Ectodermal cell (in vitro differentiated cells): ENCODE results near the gene EXOC3L2.
A peak's percentile ranks its signal among the peaks of the same experiment; 100 is the strongest.

Experiments
- H3K27ac ChIP-seq: 2 replicates; pipeline ENCODE4 v1.7.0; 2013; ENCODE audit warnings: mild to moderate bottlenecking, low read depth, low read length; ENCODE audit not compliant: insufficient read depth, poor library complexity, severe bottlenecking
- H3K27me3 ChIP-seq: 2 replicates; pipeline ENCODE4 v1.7.0; 2013; ENCODE audit warnings: mild to moderate bottlenecking, low read length; ENCODE audit not compliant: insufficient read depth, control insufficient read depth, poor library complexity, severe bottlenecking
- H3K36me3 ChIP-seq: one replicate; pipeline ENCODE4 v1.7.0; 2013; ENCODE audit warnings: low read length; ENCODE audit not compliant: control insufficient read depth, insufficient read depth
- H3K4me1 ChIP-seq: one replicate; pipeline ENCODE4 v1.7.0; 2013; ENCODE audit warnings: low read length; ENCODE audit not compliant: control insufficient read depth, insufficient read depth
- H3K4me3 ChIP-seq: 2 replicates; pipeline ENCODE4 v1.7.0; 2013; ENCODE audit warnings: low read depth, low read length, control low read depth; ENCODE audit not compliant: insufficient read depth
- H3K9me3 ChIP-seq: 2 replicates; pipeline ENCODE4 v1.7.0; 2013; ENCODE audit warnings: mild to moderate bottlenecking, low read length, moderate library complexity; ENCODE audit not compliant: control insufficient read depth
- WGBS, 2 experiments: methylation state at CpG; one replicate each; pipeline ENCODE4 v1.1.7; 2013; ENCODE audit warnings: missing lambda C conversion rate in 2 of 2; 5-methylcytosine and 5-hydroxymethylcytosine counted together

The EXOC3L2 gene

DNA sequence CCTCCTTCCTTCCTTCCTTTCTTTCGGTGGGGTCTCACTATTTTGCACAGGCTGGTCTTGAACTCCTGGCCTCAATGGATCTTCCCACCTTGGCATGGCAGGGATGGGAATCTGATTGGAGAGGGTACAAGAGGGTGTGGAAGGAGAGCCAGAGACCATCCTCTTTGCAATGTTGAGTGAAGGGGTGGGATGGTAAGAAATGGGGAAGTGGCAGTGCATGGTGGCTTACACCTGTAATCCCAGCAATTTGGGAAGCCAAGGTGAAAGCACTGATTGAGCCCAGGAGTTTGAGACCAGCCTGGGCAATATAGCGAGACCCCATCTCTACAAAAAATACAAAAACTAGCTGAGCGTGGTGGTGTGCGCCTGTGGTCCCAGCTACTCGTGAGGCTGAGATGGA is 61.1 kb downstream of the EXOC3L2 start:
- H3K9me3 ChIP-seq, result no peaks in the 10 kb centered on the region
- 88 to 95% methylated on average over 5 of the region's 5 CpGs for WGBS, 2 experiments
- peaks cover 6% of the 10 kb centered on the region for H3K4me1 ChIP-seq

DNA sequence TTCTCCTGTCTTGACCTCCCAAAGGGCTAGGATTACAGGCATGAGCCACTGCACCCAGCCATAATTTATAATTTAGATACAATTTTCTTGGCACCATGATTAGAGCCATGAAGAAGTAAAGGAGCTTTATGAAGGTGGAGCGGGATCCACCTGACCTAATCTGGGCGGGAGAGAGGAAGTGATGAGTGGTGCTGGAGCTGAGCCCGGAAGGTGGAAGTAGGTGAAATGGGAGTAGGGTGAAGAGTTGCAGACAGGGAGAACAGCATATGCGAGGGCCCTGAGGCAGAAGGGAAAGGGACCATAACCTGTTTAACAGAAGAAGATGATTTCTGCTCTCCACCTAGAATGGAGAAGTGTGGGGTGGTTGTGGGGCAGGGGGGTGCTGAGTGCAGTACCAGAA is 62.4 kb downstream of the EXOC3L2 start:
- Histone ChIP-seq H3K9me3 (no peaks in the 10 kb centered on the region), H3K27me3 (peaks cover 9% of the 10 kb centered on the region), H3K4me1 (peaks cover 6% of the 10 kb centered on the region), H3K36me3 (no peaks in the 10 kb centered on the region), H3K4me3 (no peak overlapping the region), H3K27ac (no peak overlapping the region)
- WGBS, 2 experiments, result 92% methylated on average over 4 of the region's 4 CpGs

More for the DNA sequence above, 61.1 kb downstream of the EXOC3L2 start:
- Histone ChIP-seq H3K27ac (no peak overlapping the region), H3K36me3 (no peaks in the 10 kb centered on the region), H3K27me3 (peaks cover 9% of the 10 kb centered on the region), H3K4me3 (no peak overlapping the region)

DNA sequence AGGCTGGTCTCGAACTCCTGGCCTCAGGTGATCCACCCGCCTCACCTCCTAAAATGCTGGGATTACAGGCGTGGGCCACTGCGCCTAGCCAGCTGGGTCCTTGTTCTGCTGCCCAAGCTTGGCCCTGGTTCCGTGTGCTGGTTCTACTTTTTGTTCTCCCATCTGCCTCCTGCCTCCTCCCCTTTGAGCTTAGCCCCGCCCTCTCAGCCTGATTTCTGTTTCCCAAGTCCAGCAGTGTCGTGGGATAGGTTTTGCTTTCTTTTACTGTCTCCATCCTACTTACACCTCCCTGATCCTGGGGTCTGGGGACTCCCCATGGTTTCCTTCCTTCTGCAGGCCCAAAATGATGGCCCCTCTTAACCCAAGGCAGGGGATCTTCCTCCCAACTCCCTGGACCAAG is 64.3 kb downstream of the EXOC3L2 start:
- H3K36me3 ChIP-seq, result no peaks in the 10 kb centered on the region
- 89% methylated on average over 7 of the region's 7 CpGs for WGBS, 2 experiments

DNA sequence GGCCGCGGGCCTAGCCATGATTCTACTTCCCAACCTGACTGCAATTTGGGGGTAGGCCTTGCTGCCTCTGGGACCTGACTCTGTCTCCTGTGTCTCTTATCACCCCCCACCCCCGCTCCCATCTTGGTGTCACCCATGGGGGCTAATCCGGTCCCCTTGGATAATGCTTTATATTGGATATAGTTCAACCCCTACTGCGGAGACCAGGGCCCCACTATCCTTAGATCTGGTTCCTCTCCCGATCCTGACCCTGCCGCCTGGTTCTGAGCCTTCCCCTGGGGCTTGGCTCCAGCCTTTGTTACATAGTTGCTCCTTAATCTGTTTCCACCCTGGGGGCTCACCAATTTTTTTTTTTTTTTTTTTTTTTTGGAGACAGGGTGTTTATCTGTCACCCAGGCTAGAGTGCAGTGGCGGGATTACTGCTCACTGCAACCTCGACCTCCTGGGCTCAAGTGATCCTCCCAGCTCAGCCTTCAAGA is 65.3 kb downstream of the EXOC3L2 start:
- no peak overlapping the region for H3K27ac ChIP-seq
- no peaks in the 10 kb centered on the region for H3K36me3 ChIP-seq
- WGBS, 2 experiments, result 68 to 70% methylated on average over 9 of the region's 9 CpGs
- H3K9me3 ChIP-seq, result no peaks in the 10 kb centered on the region
- H3K4me1 ChIP-seq, result peaks cover 6% of the 10 kb centered on the region
- peaks cover 9% of the 10 kb centered on the region for H3K27me3 ChIP-seq
- peak overlapping the region; percentile 73 for H3K4me3 ChIP-seq

More for the DNA sequence above, 64.3 kb downstream of the EXOC3L2 start:
- H3K27ac ChIP-seq, result no peak overlapping the region
- H3K4me3 ChIP-seq, result no peak overlapping the region
- H3K27me3 ChIP-seq, result peaks cover 9% of the 10 kb centered on the region
- H3K4me1 ChIP-seq, result peaks cover 6% of the 10 kb centered on the region
- H3K9me3 ChIP-seq, result no peaks in the 10 kb centered on the region

DNA sequence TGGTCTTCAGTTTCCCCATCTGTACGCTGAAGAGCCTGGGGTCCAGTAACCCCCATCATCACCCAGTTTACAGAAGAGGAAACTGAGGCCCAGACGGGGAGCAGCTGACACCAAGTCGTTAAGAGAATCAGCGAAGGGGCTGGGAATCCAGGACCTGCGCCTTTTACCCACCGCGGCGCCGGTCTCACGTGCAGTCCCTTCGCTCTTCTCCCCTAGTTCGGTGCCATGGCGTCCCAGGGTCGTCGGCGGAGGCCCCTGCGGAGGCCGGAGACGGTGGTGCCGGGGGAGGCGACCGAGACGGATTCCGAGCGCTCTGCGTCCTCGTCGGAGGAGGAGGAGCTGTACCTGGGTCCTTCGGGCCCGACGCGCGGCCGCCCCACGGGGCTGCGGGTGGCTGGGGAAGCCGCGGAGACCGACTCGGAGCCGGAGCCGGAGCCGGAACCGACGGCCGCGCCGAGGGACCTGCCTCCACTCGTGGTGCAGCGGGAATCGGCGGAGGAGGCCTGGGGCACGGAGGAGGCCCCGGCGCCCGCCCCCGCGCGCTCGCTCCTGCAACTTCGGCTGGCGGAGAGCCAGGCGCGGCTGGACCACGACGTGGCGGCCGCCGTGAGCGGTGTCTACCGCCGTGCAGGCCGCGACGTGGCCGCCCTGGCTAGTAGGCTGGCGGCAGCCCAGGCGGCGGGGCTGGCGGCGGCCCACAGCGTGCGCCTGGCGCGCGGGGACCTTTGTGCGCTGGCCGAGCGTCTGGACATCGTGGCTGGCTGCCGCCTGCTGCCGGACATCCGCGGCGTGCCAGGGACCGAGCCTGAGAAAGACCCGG is 65.9 kb downstream of the EXOC3L2 start:
- H3K9me3 ChIP-seq, result no peaks in the 10 kb centered on the region
- H3K4me3 ChIP-seq, result peak overlapping the region; percentile 73
- no peaks in the 10 kb centered on the region for H3K36me3 ChIP-seq
- H3K27ac ChIP-seq, result no peak overlapping the region
- H3K4me1 ChIP-seq, result peaks cover 6% of the 10 kb centered on the region
- 3% methylated on average over 97 of the region's 97 CpGs for WGBS, 2 experiments
- peaks cover 9% of the 10 kb centered on the region for H3K27me3 ChIP-seq

DNA sequence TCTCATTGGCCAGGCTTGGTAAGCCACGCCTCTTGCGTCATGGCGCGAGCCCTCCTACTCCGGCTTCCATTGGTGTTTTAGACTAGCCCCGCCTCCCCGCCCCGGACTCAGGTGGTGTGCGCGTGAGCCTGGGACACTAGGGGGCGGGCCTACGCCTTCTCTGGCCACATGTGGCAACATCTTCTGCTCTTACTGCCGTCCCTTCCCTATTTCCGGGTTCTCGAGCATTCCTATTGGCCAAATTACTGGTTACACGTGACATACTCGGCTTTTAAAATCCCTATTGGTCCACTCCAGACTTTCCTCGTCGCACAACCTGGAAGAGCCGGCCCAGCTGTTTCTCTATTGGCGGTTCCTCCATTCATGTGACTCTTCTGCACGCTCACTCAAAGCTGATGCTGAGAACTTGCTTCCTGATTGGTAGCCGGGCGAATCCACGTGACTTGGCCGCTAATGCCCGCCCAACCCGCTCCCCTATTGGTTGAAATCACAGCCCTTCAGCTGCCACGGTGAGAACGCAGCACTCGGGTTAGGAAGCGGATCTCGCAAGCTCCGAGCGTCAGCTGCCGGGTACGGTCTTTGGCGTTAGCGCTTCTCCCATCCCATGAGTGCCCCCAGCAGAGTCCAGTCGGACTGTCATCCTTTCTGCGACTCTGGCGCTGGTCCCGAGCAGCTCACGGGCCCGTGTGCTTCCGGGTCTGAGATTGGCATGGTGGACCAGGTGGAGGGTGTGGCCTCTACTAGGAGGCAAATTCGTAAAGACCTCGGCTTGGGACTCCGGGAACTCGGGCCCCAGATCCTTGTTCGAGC is 66.7 kb downstream of the EXOC3L2 start, which contains the start of gene BLOC1S3:
Gene BLOC1S3, plus strand, starts transcription at position 523 of the 810 bp plus-strand sequence. CDS start 513 bp downstream, outside the sequence.
- no peaks in the 10 kb centered on the region for H3K36me3 ChIP-seq
- peaks cover 6% of the 10 kb centered on the region for H3K4me1 ChIP-seq
- no peaks in the 10 kb centered on the region for H3K9me3 ChIP-seq
- peaks cover 9% of the 10 kb centered on the region for H3K27me3 ChIP-seq
- peak within 1 kb of the TSS; percentile 41 for H3K27ac ChIP-seq
- 0% methylated on average over 51 of the region's 51 CpGs for WGBS, 2 experiments
- peak within 1 kb of the TSS; percentile 87 for H3K4me3 ChIP-seq

DNA sequence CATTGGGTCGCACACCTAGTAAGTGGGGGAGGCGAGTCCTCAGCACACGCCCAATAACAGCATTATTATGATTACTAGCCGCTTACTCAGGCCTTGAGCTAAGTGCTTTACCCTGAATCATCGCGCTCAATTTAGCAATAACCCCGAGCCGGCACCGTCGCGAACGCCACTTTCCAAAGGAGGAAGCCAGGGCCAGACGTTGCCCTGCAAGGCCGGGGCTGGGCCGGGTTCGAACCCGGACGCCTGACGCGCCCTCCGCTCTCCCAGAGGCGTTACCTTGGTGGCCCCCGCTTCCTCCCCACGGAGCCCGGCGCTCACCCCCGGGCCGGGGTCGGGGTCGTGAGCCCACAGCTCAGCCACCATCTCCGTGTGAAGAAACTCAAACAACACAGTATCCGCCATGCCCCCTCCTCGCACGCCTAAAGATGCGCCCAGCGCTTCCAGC is 67.4 kb downstream of the EXOC3L2 start, which contains the start of gene TRAPPC6A:
Gene TRAPPC6A, minus strand, starts transcription at position 421 of the 445 bp plus-strand sequence. Its CDS starts 19 bp downstream, at position 402.
- no peaks in the 10 kb centered on the region for H3K36me3 ChIP-seq
- WGBS, 2 experiments, result 1% methylated on average over 36 of the region's 36 CpGs
- H3K4me1 ChIP-seq, result peaks cover 6% of the 10 kb centered on the region
- H3K27ac ChIP-seq, result peak within 1 kb of the TSS; percentile 41
- peaks cover 9% of the 10 kb centered on the region for H3K27me3 ChIP-seq
- no peaks in the 10 kb centered on the region for H3K9me3 ChIP-seq
- H3K4me3 ChIP-seq, result peak within 1 kb of the TSS; percentile 87

DNA sequence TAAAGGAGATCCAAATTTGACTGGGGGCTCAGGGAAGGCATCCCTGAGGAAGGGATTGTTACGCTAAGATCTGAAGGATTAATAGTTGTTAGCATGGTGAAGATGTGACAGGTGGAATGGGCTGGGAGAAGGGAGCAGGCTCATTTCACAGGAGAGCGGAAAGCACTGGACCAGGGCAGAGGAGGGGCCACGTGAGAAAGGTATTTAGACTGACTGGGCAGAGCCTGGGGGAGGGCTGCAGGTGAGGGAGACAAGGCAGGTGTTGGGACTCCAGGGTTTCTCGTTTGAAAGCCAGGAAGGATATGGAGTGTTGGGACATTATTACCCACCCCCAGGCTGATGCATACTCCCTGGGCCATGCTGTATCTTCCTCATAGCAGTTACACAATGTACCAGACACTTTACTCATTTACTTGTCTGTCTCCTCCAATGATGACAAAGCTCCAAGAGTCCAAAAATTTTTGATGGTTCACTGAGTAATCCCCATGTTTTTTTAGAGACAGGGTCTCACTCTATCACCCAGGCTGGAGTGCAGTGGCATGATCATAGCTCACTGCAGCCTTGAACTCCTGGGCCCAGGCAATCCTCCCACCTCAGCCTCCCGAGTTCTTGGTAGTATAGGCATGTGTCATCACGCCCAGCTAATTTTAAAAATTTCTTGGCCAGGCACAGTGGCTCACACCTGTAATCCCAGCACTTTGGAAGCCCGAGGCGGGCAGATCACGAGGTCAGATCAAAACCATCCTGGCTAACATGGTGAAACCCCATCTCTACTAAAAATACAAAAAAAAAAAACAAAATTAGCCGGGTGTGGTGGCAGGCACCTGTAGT is 69.5 kb downstream of the EXOC3L2 start:
- Histone ChIP-seq H3K27me3 (peaks cover 9% of the 10 kb centered on the region), H3K27ac (no peak overlapping the region), H3K4me1 (peaks cover 6% of the 10 kb centered on the region), H3K4me3 (no peak overlapping the region), H3K36me3 (no peaks in the 10 kb centered on the region), H3K9me3 (no peaks in the 10 kb centered on the region)
- WGBS, 2 experiments, result 86 to 93% methylated on average over 9 to 10 of the region's 10 CpGs

DNA sequence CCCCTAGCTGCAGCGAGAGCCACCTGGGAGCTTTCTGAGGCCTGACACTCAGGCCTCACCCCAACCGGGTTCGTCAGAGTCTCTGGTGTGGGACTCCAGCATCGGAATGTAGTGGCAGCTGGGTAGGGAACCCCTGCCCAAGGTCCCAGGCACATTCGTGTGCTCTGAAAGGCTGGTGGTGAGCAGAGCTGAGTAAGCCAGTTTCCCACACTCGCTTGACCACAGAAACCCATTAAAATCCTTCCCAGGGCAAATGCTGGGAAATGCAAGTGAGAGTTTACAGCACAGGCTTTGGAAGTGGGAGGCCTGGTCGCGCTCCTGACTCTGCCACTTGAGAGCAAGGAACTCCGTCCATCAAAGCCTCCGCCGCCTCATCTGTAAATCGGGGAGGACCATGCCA is 71.4 kb downstream of the EXOC3L2 start:
- no peaks in the 10 kb centered on the region for H3K9me3 ChIP-seq
- H3K27me3 ChIP-seq, result no peaks in the 10 kb centered on the region
- H3K4me1 ChIP-seq, result no peaks in the 10 kb centered on the region
- H3K36me3 ChIP-seq, result no peaks in the 10 kb centered on the region
- WGBS, 2 experiments, result 91% methylated on average over 12 of the region's 12 CpGs
- no peak overlapping the region for H3K27ac ChIP-seq
- no peak overlapping the region for H3K4me3 ChIP-seq
